ENCODE data around the gene MYH11. TPM values are rescaled to one million over a fixed set of nuclear protein-coding genes. Genes with fewer than 3 reads are reported as not detected.

MYH11 gene
- polyA plus RNA-seq, 1 donor (not counting 4 experiments of a cell fraction or from before 2014, with no cell fraction given), result not detected

GRCh38 chr16:15739950-15740349 is 116.9 kb downstream of the MYH11 start:
- no peak overlapping the region for H2AFZ ChIP-seq (ENCODE audit: control insufficient read depth, low read length)
- no peak overlapping the region for H3K27ac ChIP-seq (ENCODE audit: control insufficient read depth, insufficient read depth, low read length)
- no peak overlapping the region for H3K9ac ChIP-seq (ENCODE audit: control insufficient read depth, extremely low read depth, insufficient read depth, low read length)
- dilution Hi-C loops (cut with MboI; ENCODE audit: extremely low pct_ligation_motif_present, low sequenced_read_pairs), result no loop called here
- H4K20me1 ChIP-seq (ENCODE audit: control insufficient read depth, extremely low read depth, insufficient read depth, low read length), result no peaks in the 10 kb centered on the region
- H3K36me3 ChIP-seq (ENCODE audit: control insufficient read depth in 2 of 2, extremely low read depth in 1 of 2, insufficient read depth in 2 of 2, low read length in 2 of 2), result peaks cover 0 to 3% of the 10 kb centered on the region in 2 experiments
- peaks cover 3% of the 10 kb centered on the region for H3K27me3 ChIP-seq (ENCODE audit: control insufficient read depth, extremely low read depth, insufficient read depth, low read length)
- no peaks in the 10 kb centered on the region for H3K9me1 ChIP-seq (ENCODE audit: control insufficient read depth, extremely low read depth, insufficient read depth, low read length)
- TF ChIP-seq EZH2 (IDR thresholded peaks at IDR 0.05; ENCODE audit: low read length) (no peak), CTCF (optimal IDR thresholded peaks at IDR 0.05 in 1 of 3, IDR thresholded peaks at IDR 0.05 in 1 of 3, conservative IDR thresholded peaks at IDR 0.05 in 1 of 3; ENCODE audit: extremely low read depth in 1 of 3, insufficient read depth in 2 of 3, low read length in 3 of 3) (no peak)
- H3K4me1 ChIP-seq (ENCODE audit: control insufficient read depth, extremely low read depth, insufficient read depth, low read length), result no peaks in the 10 kb centered on the region
- no peaks in the 10 kb centered on the region for H3K9me3 ChIP-seq (ENCODE audit: control insufficient read depth, low read depth, low read length)
- H3K4me3 ChIP-seq (ENCODE audit: control insufficient read depth in 2 of 3, extremely low read depth in 1 of 3, insufficient read depth in 2 of 3, low read depth in 1 of 3, low read length in 3 of 3), result no peak overlapping the region
- DNase-seq (ENCODE audit: low read depth, low spot score) (no peak), FAIRE-seq (no peak)
- no peaks in the 10 kb centered on the region for H3K79me2 ChIP-seq (ENCODE audit: control insufficient read depth, insufficient read depth, low read length)
- no peak overlapping the region for H3K4me2 ChIP-seq (ENCODE audit: control insufficient read depth, extremely low read depth, insufficient read depth, low read depth, low read length)

- peaks cover 0 to 4% of the 10 kb centered on the region in 2 experiments for H3K36me3 ChIP-seq (ENCODE audit: control insufficient read depth in 2 of 2, extremely low read depth in 1 of 2, insufficient read depth in 2 of 2, low read length in 2 of 2)
- no peak for DNase-seq (ENCODE audit: low read depth, low spot score)
- no peak overlapping the region for H3K4me3 ChIP-seq (ENCODE audit: control insufficient read depth in 2 of 3, extremely low read depth in 1 of 3, insufficient read depth in 2 of 3, low read depth in 1 of 3, low read length in 3 of 3)
- H3K27me3 ChIP-seq (ENCODE audit: control insufficient read depth, extremely low read depth, insufficient read depth, low read length), result peaks cover 3% of the 10 kb centered on the region
- dilution Hi-C loops (cut with MboI; ENCODE audit: extremely low pct_ligation_motif_present, low sequenced_read_pairs), result no loop called here
- H3K27ac ChIP-seq (ENCODE audit: control insufficient read depth, insufficient read depth, low read length), result no peak overlapping the region
- no peaks in the 10 kb centered on the region for H3K79me2 ChIP-seq (ENCODE audit: control insufficient read depth, insufficient read depth, low read length)
- no peak overlapping the region for H2AFZ ChIP-seq (ENCODE audit: control insufficient read depth, low read length)
- H3K4me1 ChIP-seq (ENCODE audit: control insufficient read depth, extremely low read depth, insufficient read depth, low read length), result no peaks in the 10 kb centered on the region
- no peak for FAIRE-seq
- H3K9me1 ChIP-seq (ENCODE audit: control insufficient read depth, extremely low read depth, insufficient read depth, low read length), result no peaks in the 10 kb centered on the region
- no peaks in the 10 kb centered on the region for H3K9me3 ChIP-seq (ENCODE audit: control insufficient read depth, low read depth, low read length)
- no peak overlapping the region for H3K4me2 ChIP-seq (ENCODE audit: control insufficient read depth, extremely low read depth, insufficient read depth, low read depth, low read length)
- TF ChIP-seq EZH2 (IDR thresholded peaks at IDR 0.05; ENCODE audit: low read length), result no peak
- no peak for TF ChIP-seq CTCF (optimal IDR thresholded peaks at IDR 0.05 in 1 of 3, IDR thresholded peaks at IDR 0.05 in 1 of 3, conservative IDR thresholded peaks at IDR 0.05 in 1 of 3; ENCODE audit: extremely low read depth in 1 of 3, insufficient read depth in 2 of 3, low read length in 3 of 3)
- no peaks in the 10 kb centered on the region for H4K20me1 ChIP-seq (ENCODE audit: control insufficient read depth, extremely low read depth, insufficient read depth, low read length)
- no peak overlapping the region for H3K9ac ChIP-seq (ENCODE audit: control insufficient read depth, extremely low read depth, insufficient read depth, low read length)
Observed at GRCh38 chr16:15739464-15739863, 117.4 kb downstream of the MYH11 start.
